A549 (cell line): Measurements from ENCODE around the gene MINAR1. TPM values are rescaled to one million over a fixed set of nuclear protein-coding genes. Genes with fewer than 3 reads are reported as not detected.

Experiments
- ATAC-seq, 2 experiments: fragments of 200-7000 bp in 1 of 2; fragments of >200 bp in 1 of 2; cut with Nextera tagmentation in 1 of 2; cut with Tn5 transposase in 1 of 2; 3 replicates each; pipeline versions ENCODE4 v1.8.0 to v1.9.1; 2018 to 2020; ENCODE audit warnings: mild to moderate bottlenecking in 1 of 2, moderate library complexity in 1 of 2
- CTCF ChIA-PET: fragments of 300-600 bp; sonication (Branson Sonifier 250); formaldehyde crosslinking; extraction: SDS; loops from one replicate; lab custom pipeline; 2021; ENCODE audit warnings: antibody characterized with exemption, inconsistent platforms; lab: Yijun Ruan, JAX
- POLR2A ChIA-PET: fragments of 350-600 bp; formaldehyde crosslinking; extraction: SDS; loops from one replicate; lab custom pipeline; 2021; ENCODE audit warnings: antibody characterized with exemption, inconsistent platforms; lab: Yijun Ruan, JAX
- DNase-seq, 2 experiments: peaks; one replicate each; pipeline versions ENCODE4 v3.0.0 to v3.0.0-alpha.2; 2011 to 2016; ENCODE audit warnings: low read depth in 1 of 2, low spot score in 1 of 2
- FAIRE-seq: peaks from 2 replicates; lab custom pipeline; 2011; peaks lifted over from hg19 to GRCh38; lab: Jason Lieb, UNC
- H3K27ac ChIP-seq, 2 experiments: fragments of >200 bp; sonication (Bioruptor Twin); formaldehyde crosslinking; 3 replicates each; pipeline ENCODE4 v1.5.1; 2016 to 2017
- H3K4me1 ChIP-seq: fragments of >200 bp; sonication (Bioruptor Twin); formaldehyde crosslinking; 3 replicates; pipeline ENCODE4 v1.6.1; 2016
- H3K4me2 ChIP-seq: fragments of >200 bp; sonication (Bioruptor Twin); formaldehyde crosslinking; 3 replicates; pipeline ENCODE4 v1.6.1; 2016
- H3K4me3 ChIP-seq: fragments of >200 bp; sonication (Bioruptor Twin); formaldehyde crosslinking; 3 replicates; pipeline ENCODE4 v1.5.1; 2016
- H3K9me3 ChIP-seq: fragments of >200 bp; sonication (Bioruptor Twin); formaldehyde crosslinking; 3 replicates; pipeline ENCODE4 v1.6.1; 2016
- BHLHE40 ChIP-seq: IDR thresholded peaks from 2 replicates; pipeline ENCODE4 v1.6.1; 2012; ENCODE audit warnings: low read depth, low read length, inconsistent platforms
- CBX8 ChIP-seq: fragments of 200-600 bp; sonication (generic); IDR thresholded peaks from 2 replicates; pipeline ENCODE4 v1.6.1; 2016
- CHD2 ChIP-seq: fragments of 150-350 bp; IDR thresholded peaks from 2 replicates; pipeline ENCODE4 v1.6.1; 2014; ENCODE audit warnings: low read length; ENCODE audit not compliant: partially characterized antibody
- CHD4 ChIP-seq: fragments of 200-600 bp; sonication (generic); IDR thresholded peaks from 2 replicates; pipeline ENCODE4 v1.6.1; 2016; ENCODE audit warnings: antibody characterized with exemption, mild to moderate bottlenecking, borderline replicate concordance
- CTCF ChIP-seq: fragments of >200 bp; sonication (Bioruptor Twin); formaldehyde crosslinking; IDR thresholded peaks from 3 replicates; pipeline ENCODE4 v1.5.1; 2016
- FOSB ChIP-seq: fragments of 250-450 bp; sonication (Bioruptor Pico); IDR thresholded peaks from 2 replicates; pipeline ENCODE4 v1.5.0; 2020; ENCODE audit warnings: mild to moderate bottlenecking, moderate library complexity
- HEYL ChIP-seq: fragments of 250-450 bp; sonication (Bioruptor Pico); IDR thresholded peaks from 2 replicates; pipeline ENCODE4 v1.8.0; 2021; ENCODE audit warnings: mild to moderate bottlenecking, moderate library complexity
- HOXA7 ChIP-seq: fragments of 250-450 bp; sonication (Bioruptor Pico); IDR thresholded peaks from 2 replicates; pipeline ENCODE4 v1.5.0; 2020; ENCODE audit warnings: mild to moderate bottlenecking, moderate library complexity
- JUNB ChIP-seq: fragments of >200 bp; sonication (Bioruptor Twin); formaldehyde crosslinking; IDR thresholded peaks from 2 replicates; pipeline ENCODE4 v1.6.1; 2016
- KDM1A ChIP-seq: fragments of 200-600 bp; sonication (generic); IDR thresholded peaks from 2 replicates; pipeline ENCODE4 v1.6.1; 2016; ENCODE audit warnings: low read depth, mild to moderate bottlenecking
- KDM5A ChIP-seq: fragments of 200-600 bp; sonication (generic); IDR thresholded peaks from 2 replicates; pipeline ENCODE4 v1.6.1; 2016; ENCODE audit warnings: antibody characterized with exemption, mild to moderate bottlenecking
- MAX ChIP-seq: IDR thresholded peaks from 2 replicates; pipeline ENCODE4 v1.6.1; 2012
- MAZ ChIP-seq: fragments of 150-350 bp; IDR thresholded peaks from 2 replicates; pipeline ENCODE4 v1.6.1; 2014; ENCODE audit warnings: antibody characterized with exemption, low read depth, low read length, borderline replicate concordance
- MYC ChIP-seq: IDR thresholded peaks from 2 replicates; pipeline ENCODE4 v1.6.1; 2012; ENCODE audit warnings: mild to moderate bottlenecking, inconsistent platforms, low read length, improper control_type of control experiment, borderline replicate concordance
- NR3C1 ChIP-seq: fragments of >200 bp; sonication (Bioruptor Twin); formaldehyde crosslinking; IDR thresholded peaks from 3 replicates; pipeline ENCODE4 v1.6.1; 2017
- PHF8 ChIP-seq: fragments of 200-600 bp; sonication (generic); IDR thresholded peaks from 2 replicates; pipeline ENCODE4 v1.6.1; 2016; ENCODE audit warnings: low read depth, mild to moderate bottlenecking, antibody characterized with exemption, moderate library complexity, borderline replicate concordance
- REST ChIP-seq: fragments of 200-600 bp; sonication (generic); IDR thresholded peaks from 2 replicates; pipeline ENCODE4 v1.6.1; 2016; ENCODE audit warnings: antibody characterized with exemption, mild to moderate bottlenecking, moderate library complexity
- ZC3H11A ChIP-seq: fragments of 450-650 bp; IDR thresholded peaks from 2 replicates; pipeline ENCODE4 v1.6.1; 2014; ENCODE audit warnings: antibody characterized with exemption, mild to moderate bottlenecking
- ZFP36 ChIP-seq: fragments of 450-650 bp; IDR thresholded peaks from 2 replicates; pipeline ENCODE4 v1.6.1; 2014; ENCODE audit warnings: borderline replicate concordance; ENCODE audit not compliant: partially characterized antibody
- ZNF302 ChIP-seq: fragments of 250-450 bp; sonication (Bioruptor Pico); IDR thresholded peaks from 2 replicates; pipeline ENCODE4 v1.9.0; 2021; ENCODE audit warnings: inconsistent platforms, mild to moderate bottlenecking, moderate library complexity
- WGBS: methylation state at CpG from one replicate; pipeline ENCODE4 v1.1.6; 2017; ENCODE audit errors: missing lambda C conversion rate; 5-methylcytosine and 5-hydroxymethylcytosine counted together
- polyA plus RNA-seq, 4 experiments: library from polyadenylated mRNA; depleted of rRNA in 3 of 4; stranded (reverse); fragments of >200 nt; fragmentation: RNase III in 1 of 4; extraction: RNeasy Plus Mini Kit Qiagen cat#74134 plus additional on column Dnase treatment in 1 of 4; gene quantifications; 2 replicates in 3 of 4; 3 replicates in 1 of 4; pipeline ENCODE4 v1.2.3, GENCODE V29; 2011 to 2017
- TF ChIP-seq, protein P1 (sequence below): IDR thresholded peaks from 2 replicates; pipeline ENCODE4 v1.6.1; 2012; ENCODE audit warnings: low read depth, borderline replicate concordance

The MINAR1 gene
- polyA plus RNA-seq, 2 of the 4 experiments (the other 2 are of a cell fraction) = 0.87 to 0.88 TPM

GRCh38 chr15:79396850-79397249 lies 35.3 kb upstream of the MINAR1 start:
- Histone ChIP-seq H3K4me3 (no peak overlapping the region), H3K4me1 (no peaks in the 10 kb centered on the region), H3K9me3 (no peaks in the 10 kb centered on the region)
- FAIRE-seq = no peak
- no peak for TF ChIP-seq KDM5A
- no peak for TF ChIP-seq CHD2
- no peak for TF ChIP-seq CTCF
- no peak for TF ChIP-seq MAZ
- TF ChIP-seq KDM1A = no peak
- no peak for TF ChIP-seq HOXA7 (CRISPR knock-in tag)
- no peak for TF ChIP-seq CHD4
- no peak for TF ChIP-seq MAX
- TF ChIP-seq, all 56 proteins: peak for 0
- ATAC-seq = no peak
- Histone ChIP-seq H3K27ac (no peak overlapping the region), H3K4me2 (no peak overlapping the region)
- WGBS = 68% methylated on average over 6 of the region's 6 CpGs
- ChIA-PET CTCF (interaction anchor here (3.6 kb wide), 1 partner anchor 15 kb away, joined by 27 read pairs; no protein-coding TSS in a partner anchor), POLR2A (no interaction called here)
- no peak for DNase-seq

DNA sequence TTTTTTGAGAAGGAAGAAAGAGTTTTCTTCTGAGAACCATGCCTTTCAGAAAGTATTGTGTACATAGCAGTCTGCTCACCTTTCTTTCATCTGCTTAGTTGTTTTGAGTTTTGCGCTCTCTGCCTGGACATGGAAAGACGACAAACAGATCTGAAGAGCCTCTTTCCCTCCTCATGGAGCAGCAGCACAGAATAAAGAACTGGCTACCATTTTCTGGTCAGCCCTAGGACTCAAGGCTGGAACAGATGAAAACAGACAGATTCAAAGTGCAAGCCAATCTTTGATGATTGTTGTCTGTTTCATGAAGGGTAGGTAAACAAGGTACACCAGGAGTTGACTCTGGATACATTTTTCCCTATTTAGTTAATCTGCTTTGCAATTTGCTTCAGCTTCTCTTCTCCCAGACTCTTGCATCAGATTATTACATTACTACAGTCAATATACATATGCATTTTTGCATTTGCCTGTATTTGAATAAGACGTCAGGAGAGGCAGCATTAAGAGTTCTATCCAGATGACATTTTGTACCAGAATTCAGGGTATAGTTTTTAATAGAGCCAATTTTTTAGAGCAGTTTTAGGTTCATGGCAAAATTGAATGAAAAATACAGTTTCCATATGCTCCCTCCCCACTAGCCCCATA lies 34.7 kb upstream of the MINAR1 start:
- POLR2A ChIA-PET = no interaction called here
- FAIRE-seq (no peak), ATAC-seq (no peak), DNase-seq (no peak)
- Histone ChIP-seq H3K4me1 (no peaks in the 10 kb centered on the region), H3K4me3 (no peak overlapping the region), H3K27ac (no peak overlapping the region), H3K4me2 (no peak overlapping the region), H3K9me3 (no peaks in the 10 kb centered on the region)
- TF ChIP-seq JUNB (no peak), HEYL (CRISPR knock-in tag) (no peak), MYC (no peak), ZC3H11A (no peak), ZNF302 (CRISPR knock-in tag) (no peak), NR3C1 (no peak), BHLHE40 (no peak), REST (no peak), KDM5A (no peak), FOSB (CRISPR knock-in tag) (no peak), ZFP36 (no peak), CTCF (no peak), PHF8 (no peak), CBX8 (no peak)
- TF ChIP-seq, protein P1, sequence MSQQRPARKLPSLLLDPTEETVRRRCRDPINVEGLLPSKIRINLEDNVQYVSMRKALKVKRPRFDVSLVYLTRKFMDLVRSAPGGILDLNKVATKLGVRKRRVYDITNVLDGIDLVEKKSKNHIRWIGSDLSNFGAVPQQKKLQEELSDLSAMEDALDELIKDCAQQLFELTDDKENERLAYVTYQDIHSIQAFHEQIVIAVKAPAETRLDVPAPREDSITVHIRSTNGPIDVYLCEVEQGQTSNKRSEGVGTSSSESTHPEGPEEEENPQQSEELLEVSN = no peak
- CTCF ChIA-PET = interaction anchor here (3.6 kb wide), 1 partner anchor 15 kb away, joined by 27 read pairs; no protein-coding TSS in a partner anchor
- WGBS = 80% methylated on average over 3 of the region's 3 CpGs
